HCT116 (cell line): ENCODE data around the gene TIMM13. TPM values are rescaled to one million over a fixed set of nuclear protein-coding genes. Genes with fewer than 3 reads are reported as not detected.

ENCODE experiments used
- ATAC-seq: fragments of 200-7000 bp; cut with Tn5 transposase; 2 replicates; pipeline ENCODE4 v1.9.1; 2020; ENCODE audit warnings: mild to moderate bottlenecking, moderate library complexity
- BruUV-seq: library from RNA; stranded (reverse); fragments of 400-500 nt; replicated peaks from 2 replicates; lab custom pipeline; 2021; lab: Mats Ljungman, UMichigan
- CTCF ChIA-PET: fragments of 300-600 bp; sonication (Branson Sonifier 250); formaldehyde crosslinking; loops from one replicate; lab custom pipeline; 2021; ENCODE audit warnings: antibody characterized with exemption; lab: Charles Lee
- POLR2A ChIA-PET: fragments of 300-600, 350-600 bp; sonication (Branson Sonifier 250); formaldehyde crosslinking; loops from one replicate; lab custom pipeline; 2021; ENCODE audit warnings: antibody characterized with exemption; lab: Charles Lee
- RAD21 ChIA-PET, 2 experiments: fragments of 300-600 bp; sonication (Branson Sonifier 250); formaldehyde crosslinking; loops; one replicate each; lab custom pipeline; 2023; ENCODE audit warnings: low total read pairs in 2 of 2; ENCODE audit not compliant: uncharacterized antibody in 2 of 2, unreplicated experiment in 2 of 2, low non-redundant PET in 1 of 2; lab: Charles Lee
- DNase-seq: peaks from one replicate; pipeline ENCODE4 v3.0.0-alpha.2; 2010; ENCODE audit warnings: low read depth, low spot score
- H2AFZ ChIP-seq: fragments of 200-600 bp; shearing (Covaris generic), sonication (generic); 2 replicates; pipeline ENCODE4 v1.6.1; 2017; ENCODE audit warnings: low read depth, mixed run types, mixed read lengths, antibody characterized with exemption, low read length; ENCODE audit not compliant: poor library complexity, severe bottlenecking
- H3K27ac ChIP-seq: 2 replicates; pipeline ENCODE4 v1.5.1; 2012; ENCODE audit warnings: low read depth, low read length
- H3K27me3 ChIP-seq: fragments of 200-600 bp; sonication (generic); 2 replicates; pipeline ENCODE4 v1.6.1; 2016; ENCODE audit warnings: mixed run types, low read length, mixed read lengths; ENCODE audit not compliant: insufficient read depth
- H3K36me3 ChIP-seq, 2 experiments: fragments of 200-500 bp in 1 of 2; fragments of 200-600 bp in 1 of 2; sonication (Bioruptor generic) in 1 of 2; sonication (generic) in 1 of 2; 2 replicates each; pipeline versions ENCODE4 v1.5.1 to v1.6.1; 2014 to 2016; ENCODE audit warnings: low read length in 2 of 2, inconsistent platforms in 1 of 2, mixed read lengths in 1 of 2, mixed run types in 1 of 2; ENCODE audit not compliant: insufficient read depth in 2 of 2, control insufficient read depth in 1 of 2
- H3K4me1 ChIP-seq, 2 experiments: fragments of 200-600 bp in 1 of 2; sonication (generic) in 1 of 2; 2 replicates each; pipeline versions ENCODE4 v1.5.1 to v1.6.1; 2012 to 2017; ENCODE audit warnings: low read length in 2 of 2, inconsistent platforms in 1 of 2, mild to moderate bottlenecking in 1 of 2, mixed read lengths in 1 of 2, mixed run types in 1 of 2, moderate library complexity in 1 of 2; ENCODE audit not compliant: insufficient read depth in 2 of 2, control insufficient read depth in 1 of 2
- H3K4me2 ChIP-seq: fragments of 200-600 bp; sonication (generic); 2 replicates; pipeline ENCODE4 v1.6.1; 2017; ENCODE audit warnings: mixed run types, low read length, mixed read lengths
- H3K4me3 ChIP-seq, 2 experiments: fragments of 200-600 bp in 1 of 2; sonication (generic) in 1 of 2; replicated peaks in 1 of 2; 2 replicates each; pipeline ENCODE4 v1.5.1; 2011 to 2016; ENCODE audit warnings: low read length in 2 of 2, control low read depth in 1 of 2, low read depth in 1 of 2, mild to moderate bottlenecking in 1 of 2, mixed read lengths in 1 of 2, mixed run types in 1 of 2
- H3K79me2 ChIP-seq: fragments of 200-600 bp; sonication (generic); 2 replicates; pipeline ENCODE4 v1.6.1; 2017; ENCODE audit warnings: mild to moderate bottlenecking, mixed run types, low read length, moderate library complexity, mixed read lengths; ENCODE audit not compliant: insufficient read depth
- H3K9ac ChIP-seq: fragments of 200-600 bp; sonication (generic); 2 replicates; pipeline ENCODE4 v1.6.1; 2016; ENCODE audit warnings: low read length, mixed read lengths
- H3K9me2 ChIP-seq: fragments of 200-600 bp; sonication (generic), shearing (Covaris generic); 2 replicates; pipeline ENCODE4 v1.6.1; 2017; ENCODE audit warnings: mixed run types, mild to moderate bottlenecking, moderate library complexity; ENCODE audit not compliant: insufficient read depth
- H3K9me3 ChIP-seq, 2 experiments: fragments of 200-500 bp in 1 of 2; fragments of 200-600 bp in 1 of 2; sonication (Bioruptor generic) in 1 of 2; sonication (generic) in 1 of 2; 2 replicates each; pipeline ENCODE4 v1.6.1; 2014 to 2017; ENCODE audit warnings: low read length in 2 of 2, mixed read lengths in 2 of 2, inconsistent platforms in 1 of 2, low read depth in 1 of 2, mild to moderate bottlenecking in 1 of 2, mixed run types in 1 of 2, moderate library complexity in 1 of 2; ENCODE audit not compliant: control insufficient read depth in 1 of 2, insufficient read depth in 1 of 2
- H4K20me1 ChIP-seq: fragments of 200-600 bp; sonication (generic), shearing (Covaris generic); 2 replicates; pipeline ENCODE4 v1.6.1; 2017; ENCODE audit warnings: mixed run types, mild to moderate bottlenecking, moderate library complexity; ENCODE audit not compliant: insufficient read depth
- ATF3 ChIP-seq: IDR thresholded peaks from 2 replicates; pipeline ENCODE4 v1.6.1; 2012
- CEBPB ChIP-seq: IDR thresholded peaks from 2 replicates; pipeline ENCODE4 v1.6.1; 2012; ENCODE audit warnings: low read depth
- CTCF ChIP-seq, 3 experiments: fragments of 200-600 bp in 1 of 3; sonication (generic) in 1 of 3; IDR thresholded peaks in 2 of 3; conservative IDR thresholded peaks in 1 of 3; 2 replicates each; pipeline ENCODE4 v1.5.1; 2012 to 2017; ENCODE audit warnings: low read depth in 2 of 3, low read length in 2 of 3, antibody characterized with exemption in 1 of 3, borderline replicate concordance in 1 of 3, control low read depth in 1 of 3, mild to moderate bottlenecking in 1 of 3, mixed read lengths in 1 of 3, mixed run types in 1 of 3, moderate library complexity in 1 of 3; ENCODE audit not compliant: insufficient read depth in 1 of 3
- EGR1 ChIP-seq: IDR thresholded peaks from 2 replicates; pipeline ENCODE4 v1.6.1; 2012; ENCODE audit warnings: low read depth
- ELF1 ChIP-seq: IDR thresholded peaks from 2 replicates; pipeline ENCODE4 v1.6.1; 2012; ENCODE audit warnings: low read depth, borderline replicate concordance
- FOSL1 ChIP-seq: IDR thresholded peaks from 2 replicates; pipeline ENCODE4 v1.6.1; 2012; ENCODE audit warnings: low read depth
- JUND ChIP-seq: IDR thresholded peaks from 2 replicates; pipeline ENCODE4 v1.6.1; 2012
- MAX ChIP-seq: IDR thresholded peaks from 2 replicates; pipeline ENCODE4 v1.6.1; 2012
- POLR2A ChIP-seq: IDR thresholded peaks from 2 replicates; pipeline ENCODE4 v1.7.0; 2011; ENCODE audit warnings: borderline replicate concordance; ENCODE audit not compliant: insufficient read depth, insufficient read length; ENCODE audit errors: extremely low read depth
- SP1 ChIP-seq: IDR thresholded peaks from 2 replicates; pipeline ENCODE4 v1.6.1; 2012; ENCODE audit warnings: low read depth
- SRF ChIP-seq: IDR thresholded peaks from 2 replicates; pipeline ENCODE4 v1.6.1; 2012; ENCODE audit warnings: low read depth
- TCF7L2 ChIP-seq: IDR thresholded peaks from 2 replicates; pipeline ENCODE4 v1.7.0; 2011; ENCODE audit warnings: borderline replicate concordance, inconsistent platforms; ENCODE audit not compliant: insufficient read depth, insufficient read length; ENCODE audit errors: extremely low read depth
- ZBTB33 ChIP-seq: IDR thresholded peaks from 2 replicates; pipeline ENCODE4 v1.6.1; 2011; ENCODE audit warnings: mild to moderate bottlenecking, low read length, moderate library complexity; ENCODE audit not compliant: insufficient replicate concordance; ENCODE audit errors: extremely low read depth
- ZNF274 ChIP-seq: fragments of 200-500 bp; sonication (Bioruptor generic); IDR thresholded peaks from 2 replicates; pipeline ENCODE4 v1.6.1; 2014; ENCODE audit warnings: mild to moderate bottlenecking, low read depth, low read length, inconsistent platforms
- intact Hi-C: fragments of 100-400 bp; cut with micrococcal nuclease; formaldehyde crosslinking; loops from 2 replicates; pipeline ENCODE4 v1.10.0; 2022
- total RNA-seq: library from RNA; stranded (reverse); gene quantifications from one replicate; pipeline ENCODE4 v1.2.1, GENCODE V29; 2021; ENCODE audit not compliant: unreplicated experiment

The TIMM13 gene
- total RNA-seq, 1 experiment from 2014 or later: 151 TPM

- H3K27ac ChIP-seq: no peak overlapping the region
- no peaks in the 10 kb centered on the region for H3K9me2 ChIP-seq
- H3K27me3 ChIP-seq: no peaks in the 10 kb centered on the region
- ATAC-seq: no peak
- RAD21 ChIA-PET: no interaction called here
- no peaks in the 10 kb centered on the region for H4K20me1 ChIP-seq
- H3K79me2 ChIP-seq: no peaks in the 10 kb centered on the region
- intact Hi-C loops: no loop called here
- no peaks in the 10 kb centered on the region for H3K4me1 ChIP-seq
- H3K36me3 ChIP-seq: peaks cover 0 to 6% of the 10 kb centered on the region in 2 experiments; a peak in 1 of 4 replicates
- H2AFZ ChIP-seq: no peak overlapping the region
- H3K4me3 ChIP-seq: no peak overlapping the region
- CTCF ChIA-PET: no interaction called here
- H3K9ac ChIP-seq: no peak overlapping the region
- no peak for TF ChIP-seq CTCF (IDR thresholded peaks at IDR 0.05 in 2 of 3, conservative IDR thresholded peaks at IDR 0.05 in 1 of 3; ENCODE audit: borderline replicate concordance in 1 of 3, insufficient read depth in 1 of 3, low read depth in 2 of 3, low read length in 2 of 3)
- no peak for TF ChIP-seq POLR2A
- TF ChIP-seq ELF1: no peak
- no peak for TF ChIP-seq ZBTB33
- no peak for TF ChIP-seq JUND
- TF ChIP-seq ATF3: no peak
- TF ChIP-seq SRF: no peak
- TF ChIP-seq MAX: no peak
- no peak for TF ChIP-seq SP1
- TF ChIP-seq FOSL1: no peak
- TF ChIP-seq TCF7L2: no peak
- TF ChIP-seq ZNF274: no peak
- TF ChIP-seq CEBPB: no peak
- TF ChIP-seq EGR1: no peak
- H3K4me2 ChIP-seq: no peak overlapping the region
- POLR2A ChIA-PET: no interaction called here
- DNase-seq: no peak
- no TSS peak for BruUV-seq
- no peaks in the 10 kb centered on the region for H3K9me3 ChIP-seq
Measured at GRCh38 chr19:2413159-2413558, 14.2 kb downstream of the TIMM13 start.
